Activated effector memory CD4-positive, alpha-beta T cell treated with anti-CD3 and anti-CD28 coated beads, Interleukin-2, amount 50 U/mL, for 16 hours (primary cell): ENCODE results near the gene CBARP.

ENCODE experiments used
- DNase-seq: peaks from one replicate; pipeline ENCODE4 v3.0.0-alpha.2; 2020

CBARP gene

DNA sequence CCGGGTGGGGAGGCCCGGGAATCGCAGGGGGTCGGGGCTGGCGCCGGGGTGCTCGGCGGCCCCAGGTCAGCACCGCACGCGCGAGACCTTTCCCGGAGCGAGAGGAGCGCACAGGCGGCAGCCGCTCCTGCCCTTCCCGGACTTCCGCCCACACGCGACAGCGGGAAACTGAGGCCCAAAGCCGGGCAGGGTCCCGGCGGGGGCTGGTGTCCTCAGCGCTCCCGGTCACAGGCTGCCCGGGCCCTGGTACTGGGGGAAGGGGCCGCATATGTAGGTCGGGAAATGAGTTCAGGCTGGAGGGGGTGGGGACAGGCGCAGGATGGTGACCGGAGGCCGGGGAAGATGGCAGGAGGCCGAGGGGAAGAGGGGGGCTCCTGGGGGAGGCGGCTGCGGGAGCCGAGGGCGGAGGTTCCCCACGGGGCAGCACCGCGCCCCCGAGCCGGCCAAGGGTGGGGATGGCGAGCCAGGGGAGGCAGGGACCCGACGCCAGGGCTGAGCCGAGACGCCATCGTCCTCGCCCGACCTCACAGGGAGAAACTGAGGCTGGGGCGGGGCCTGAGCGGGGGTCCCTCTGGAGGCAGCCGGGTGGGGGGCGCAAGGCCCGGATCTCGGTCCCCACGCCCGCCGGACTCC lies 662 bp downstream of the CBARP start:
- no peak for DNase-seq

DNA sequence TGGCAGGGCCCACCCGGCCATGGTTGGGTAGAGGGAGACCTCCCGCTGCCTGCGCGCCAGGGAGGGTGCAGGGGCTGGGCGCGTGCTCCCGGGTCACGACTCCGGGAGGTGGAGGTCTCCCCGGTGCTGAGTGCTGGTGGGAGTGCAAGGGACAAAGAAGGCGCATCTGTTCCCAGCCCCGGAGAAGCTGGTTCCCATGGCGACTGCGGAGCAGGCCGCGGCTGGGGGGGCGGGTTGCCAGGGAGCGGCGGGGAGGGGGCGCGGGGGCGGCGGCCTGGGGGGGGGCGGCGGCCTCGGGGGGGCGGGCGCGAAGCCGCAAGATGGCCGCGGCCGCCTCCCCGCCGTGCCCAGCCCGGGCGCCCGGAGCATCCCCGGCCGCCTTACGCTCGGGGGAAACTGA lies 1.2 kb downstream of the CBARP start:
- DNase-seq: no peak

DNA sequence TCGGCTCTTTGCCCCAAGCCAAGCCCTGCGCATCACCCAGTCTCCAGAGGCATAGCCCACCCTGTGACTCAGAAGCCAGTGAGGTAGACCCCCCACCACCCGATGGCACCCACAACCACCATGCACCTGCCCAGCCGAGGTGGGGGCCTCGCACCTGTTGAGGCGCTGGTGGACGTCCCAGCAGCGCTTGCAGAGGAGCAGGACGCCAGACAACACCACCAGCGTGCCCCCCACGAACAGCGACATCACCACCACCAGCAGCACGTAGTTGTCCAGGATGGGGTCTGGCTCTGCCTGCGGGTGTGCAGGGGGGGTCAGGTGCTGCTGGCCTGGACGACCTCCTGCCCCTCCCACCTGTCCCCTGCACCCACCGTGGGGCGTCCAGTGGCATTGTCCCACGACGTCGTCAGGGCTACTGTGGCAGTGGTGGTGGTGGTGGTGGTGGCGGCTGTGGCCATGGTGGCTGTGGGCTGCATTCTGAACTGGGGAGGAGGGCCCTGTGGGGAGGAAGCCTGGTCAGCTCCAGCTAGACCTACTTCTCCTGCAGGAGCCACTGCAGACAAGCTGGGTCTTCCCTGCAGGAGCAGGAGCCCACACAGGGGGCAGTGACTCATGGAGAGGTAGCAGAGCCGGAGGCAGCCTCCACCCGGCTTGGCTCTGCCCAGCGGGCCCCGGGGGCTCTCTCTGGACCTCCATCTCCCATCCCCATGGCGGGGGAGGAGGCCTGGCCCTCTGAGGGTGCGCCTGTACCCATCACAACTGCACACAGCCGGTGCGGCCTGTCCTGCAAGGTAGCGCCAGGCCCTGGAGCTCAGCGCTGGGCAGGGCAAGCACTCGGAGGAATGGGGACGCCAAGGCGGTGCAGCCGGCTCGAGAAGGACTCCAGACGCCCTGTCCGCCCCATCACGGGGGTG lies 1.9 kb downstream of the CBARP start:
- no peak for DNase-seq

DNA sequence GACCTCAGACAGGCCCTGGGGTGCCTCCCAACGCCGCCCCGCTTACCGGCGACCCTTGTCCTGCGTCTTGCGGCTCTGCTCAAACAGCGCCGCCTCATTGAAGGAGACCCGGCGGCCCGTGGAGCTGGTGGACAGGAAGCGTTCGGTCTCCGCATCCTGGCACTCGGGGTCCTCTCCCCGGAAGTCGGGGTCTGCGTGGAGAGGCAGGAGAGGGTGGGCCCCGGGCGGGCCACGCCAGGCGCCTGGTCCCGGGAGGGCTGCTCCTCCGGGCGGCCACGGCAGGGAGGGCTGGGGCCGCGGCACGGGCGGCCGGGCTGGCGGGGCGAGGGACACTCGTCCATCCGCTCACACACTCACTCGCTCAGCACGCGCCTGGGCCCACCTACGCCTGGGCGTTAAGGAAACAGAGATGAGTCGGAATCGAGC lies 2.8 kb downstream of the CBARP start:
- no peak for DNase-seq

DNA sequence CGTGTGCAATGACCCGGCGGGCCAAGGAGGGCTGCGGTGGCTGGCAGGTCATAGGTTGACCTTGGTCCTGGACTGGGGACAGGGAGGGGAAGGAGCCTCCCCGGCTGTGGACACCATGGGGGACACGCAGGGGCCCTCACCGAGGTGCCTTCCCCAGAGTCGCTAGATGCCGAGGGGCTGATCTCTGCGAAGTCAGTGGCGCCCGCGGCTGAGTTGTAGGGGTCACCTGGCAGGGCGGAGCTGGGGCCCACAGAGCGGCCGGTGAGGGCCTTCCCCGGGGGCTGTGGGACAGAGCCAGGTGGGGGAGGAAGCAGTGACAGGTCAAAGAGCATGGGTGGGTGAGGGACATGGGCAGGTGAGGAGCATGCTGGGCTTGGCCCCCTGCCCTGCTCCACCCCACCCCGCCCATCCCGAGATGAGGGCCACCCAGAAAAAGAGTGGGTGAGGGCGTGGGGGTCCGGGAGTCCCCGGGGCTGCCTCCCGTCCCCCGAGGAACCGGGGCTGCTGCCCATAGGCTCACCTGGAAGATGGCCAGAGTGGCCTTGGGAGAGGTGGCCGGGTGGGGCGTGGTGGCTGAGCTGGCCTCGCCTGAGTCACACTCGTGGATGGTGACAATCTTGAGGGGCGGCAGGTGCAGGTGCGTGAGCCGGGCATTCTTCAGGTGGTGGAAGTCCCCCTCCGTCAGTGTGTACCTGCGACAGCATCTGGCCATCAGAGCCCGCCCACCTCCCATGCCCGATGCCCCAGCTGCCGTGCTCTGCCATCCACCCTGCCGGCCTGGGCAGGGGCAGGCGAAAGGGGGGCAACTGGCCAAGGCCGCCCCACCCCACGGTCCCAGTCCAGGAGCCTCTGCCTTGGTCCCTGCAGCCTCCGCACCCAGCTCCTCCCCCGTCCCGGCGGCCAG lies 3.5 kb downstream of the CBARP start:
- DNase-seq: no peak

DNA sequence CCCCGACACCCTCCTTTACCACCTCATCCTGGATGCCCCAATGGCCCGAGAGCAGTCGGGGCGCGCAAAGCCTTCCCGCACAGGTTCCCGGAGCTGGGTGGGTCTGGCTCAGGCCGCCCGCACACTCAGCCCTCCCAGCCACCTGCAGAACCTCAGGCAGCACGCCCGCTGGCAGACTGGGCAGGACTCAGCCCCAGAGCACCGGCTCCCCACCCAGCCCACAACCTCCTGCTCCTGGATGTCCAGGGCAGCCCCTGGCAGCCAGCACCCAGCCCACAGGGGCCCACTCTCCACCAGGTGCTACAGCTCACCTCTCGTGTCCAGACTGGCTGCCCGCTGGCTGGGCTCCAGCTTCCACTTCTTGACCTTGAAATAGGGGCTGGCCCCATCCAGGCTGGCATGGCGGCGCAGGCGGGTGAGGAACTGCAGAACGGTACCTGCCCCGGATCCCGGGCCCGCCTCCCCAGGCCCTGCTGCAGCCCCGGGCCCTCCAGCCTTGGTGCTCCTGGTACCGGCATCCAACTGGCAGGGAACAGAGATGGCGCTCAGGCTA lies 4.6 kb downstream of the CBARP start:
- DNase-seq: no peak

DNA sequence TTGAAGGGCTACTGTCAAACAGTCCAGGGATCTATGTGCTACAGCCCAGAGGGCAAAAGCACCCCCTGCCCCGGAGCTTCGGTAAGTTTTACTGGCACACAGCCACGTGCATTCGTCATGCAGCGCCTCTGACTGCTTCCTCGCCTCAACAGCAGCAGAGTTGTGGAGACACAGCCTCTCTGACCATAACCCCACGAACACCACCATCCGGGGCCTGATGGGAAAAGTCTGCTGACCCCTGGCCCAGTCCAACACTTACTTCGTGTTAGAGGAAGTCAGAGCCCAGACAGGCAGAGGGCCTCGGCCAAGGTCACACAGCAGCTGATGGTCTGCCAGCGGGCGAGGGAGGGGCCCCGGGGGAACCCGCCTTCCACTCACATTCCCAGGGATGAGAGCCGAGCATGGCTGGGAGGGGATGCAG lies 5.1 kb downstream of the CBARP start:
- DNase-seq: no peak

DNA sequence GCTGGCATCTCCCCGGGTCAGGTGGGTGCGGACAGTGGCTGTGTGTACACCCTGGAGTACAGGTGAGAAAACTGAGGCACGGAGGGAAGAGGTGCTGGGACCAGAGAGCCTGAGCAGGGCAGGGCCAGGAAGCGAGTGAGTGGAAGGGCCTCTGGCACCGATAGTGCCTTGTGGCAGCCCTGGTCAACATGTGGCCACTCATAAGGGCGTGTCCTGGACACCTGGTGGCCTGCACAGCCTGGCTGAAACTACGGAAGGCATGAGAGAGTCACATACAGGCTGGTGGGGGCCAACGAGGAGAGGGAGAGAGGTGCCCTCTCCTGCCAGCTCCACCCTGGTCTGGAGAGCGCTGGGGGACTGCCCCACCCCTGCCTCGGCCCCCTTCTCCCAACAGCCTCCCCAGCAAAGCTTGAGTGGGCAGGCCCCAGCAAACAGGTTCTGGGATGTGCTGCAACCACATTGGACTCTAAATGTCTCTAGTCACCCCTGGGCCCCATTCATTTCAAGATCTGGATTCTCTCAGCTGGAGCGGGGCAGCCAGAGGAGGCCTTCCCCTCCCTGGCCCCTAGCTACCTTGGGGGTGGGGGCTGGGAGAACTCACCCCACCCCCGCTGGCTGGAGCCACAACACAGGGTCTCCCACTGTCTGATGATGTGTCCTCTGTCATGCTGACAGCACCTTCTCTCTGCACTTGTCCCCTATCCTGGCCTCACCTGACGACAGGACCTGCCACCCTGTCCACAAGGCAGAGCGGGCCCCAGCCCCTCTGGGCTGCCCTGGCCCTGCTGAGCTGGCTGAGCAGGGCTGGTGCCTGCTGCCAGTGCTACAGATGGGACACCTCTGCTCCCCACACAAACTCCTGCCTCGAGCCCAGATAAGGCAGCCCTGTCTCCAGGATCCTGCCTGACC lies 5.8 kb downstream of the CBARP start:
- DNase-seq: no peak

DNA sequence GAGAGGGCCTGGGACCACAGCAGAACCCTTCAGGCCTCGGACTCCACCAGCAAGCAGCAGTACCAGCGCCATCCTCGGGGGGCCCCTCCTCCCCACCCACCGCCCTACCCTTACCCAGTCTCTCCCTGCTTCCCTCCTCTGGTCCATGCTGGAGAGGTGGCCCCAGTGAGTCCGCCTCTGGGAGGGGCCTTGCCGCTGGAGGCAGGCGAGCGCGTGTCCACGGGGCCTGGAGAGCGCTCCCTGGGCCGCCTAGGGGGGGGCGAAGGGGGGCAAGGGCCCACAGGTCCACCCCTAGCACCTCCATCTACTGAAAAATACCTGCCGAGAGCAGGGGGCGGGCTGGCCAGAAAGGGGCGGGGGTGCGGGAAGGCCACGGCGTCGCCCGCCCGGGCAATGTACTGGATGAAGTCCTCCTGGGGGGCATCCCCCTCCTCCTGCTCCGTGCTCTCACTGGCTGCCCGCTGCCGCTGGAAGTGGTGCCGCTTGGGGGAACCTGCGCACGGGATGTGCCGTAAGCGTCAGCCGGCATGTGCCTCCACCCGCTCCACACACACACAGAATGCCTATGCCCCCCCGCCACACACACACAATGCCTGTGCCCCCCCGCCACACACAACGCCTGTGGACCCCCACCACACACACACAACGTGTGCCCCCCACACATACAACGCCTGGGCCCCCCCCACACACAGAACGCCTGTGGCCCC lies 6.9 kb downstream of the CBARP start:
- DNase-seq: no peak

DNA sequence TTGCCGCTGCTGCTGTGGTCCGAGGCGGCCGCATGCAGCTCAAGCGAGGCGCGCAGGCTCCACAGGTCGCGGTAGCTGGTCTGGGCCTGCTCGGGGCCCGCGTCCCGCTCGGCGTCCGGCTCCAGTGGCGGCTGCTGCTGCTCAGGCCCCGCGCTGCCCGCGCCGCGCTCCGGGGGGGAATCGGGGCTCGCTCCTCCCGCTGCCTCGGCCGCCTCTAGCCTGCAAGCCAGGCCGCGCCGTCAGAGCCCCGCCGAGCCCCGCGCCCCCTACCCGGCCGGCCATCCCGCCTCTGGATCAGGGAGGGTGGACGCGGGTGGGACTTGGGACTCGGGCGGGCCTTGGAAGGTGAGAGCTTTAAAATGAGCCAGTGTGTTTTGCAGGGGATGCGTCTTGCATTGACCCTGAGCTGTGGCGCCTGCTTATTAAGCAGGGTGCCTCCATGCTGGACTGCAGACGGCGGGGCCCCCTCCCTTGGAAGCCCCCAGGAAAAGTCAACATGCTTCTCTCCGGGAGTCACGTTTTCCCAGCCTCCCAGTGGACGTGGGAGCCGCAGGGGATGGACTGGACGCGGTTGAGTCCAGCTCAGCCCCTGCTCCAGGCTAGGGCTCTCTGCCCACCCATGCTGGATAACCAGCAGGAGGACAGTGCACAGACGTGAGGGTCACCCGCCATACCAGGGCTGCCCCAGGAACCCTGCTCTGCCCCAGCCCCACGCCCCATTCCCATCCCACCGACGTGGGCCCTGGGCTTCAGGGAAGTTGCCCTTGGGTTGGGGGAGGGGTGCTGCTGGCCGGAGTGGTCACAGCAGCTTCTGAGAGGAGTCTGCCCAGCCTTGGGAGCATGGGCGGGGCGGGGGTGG lies 7.7 kb downstream of the CBARP start:
- DNase-seq: no peak

DNA sequence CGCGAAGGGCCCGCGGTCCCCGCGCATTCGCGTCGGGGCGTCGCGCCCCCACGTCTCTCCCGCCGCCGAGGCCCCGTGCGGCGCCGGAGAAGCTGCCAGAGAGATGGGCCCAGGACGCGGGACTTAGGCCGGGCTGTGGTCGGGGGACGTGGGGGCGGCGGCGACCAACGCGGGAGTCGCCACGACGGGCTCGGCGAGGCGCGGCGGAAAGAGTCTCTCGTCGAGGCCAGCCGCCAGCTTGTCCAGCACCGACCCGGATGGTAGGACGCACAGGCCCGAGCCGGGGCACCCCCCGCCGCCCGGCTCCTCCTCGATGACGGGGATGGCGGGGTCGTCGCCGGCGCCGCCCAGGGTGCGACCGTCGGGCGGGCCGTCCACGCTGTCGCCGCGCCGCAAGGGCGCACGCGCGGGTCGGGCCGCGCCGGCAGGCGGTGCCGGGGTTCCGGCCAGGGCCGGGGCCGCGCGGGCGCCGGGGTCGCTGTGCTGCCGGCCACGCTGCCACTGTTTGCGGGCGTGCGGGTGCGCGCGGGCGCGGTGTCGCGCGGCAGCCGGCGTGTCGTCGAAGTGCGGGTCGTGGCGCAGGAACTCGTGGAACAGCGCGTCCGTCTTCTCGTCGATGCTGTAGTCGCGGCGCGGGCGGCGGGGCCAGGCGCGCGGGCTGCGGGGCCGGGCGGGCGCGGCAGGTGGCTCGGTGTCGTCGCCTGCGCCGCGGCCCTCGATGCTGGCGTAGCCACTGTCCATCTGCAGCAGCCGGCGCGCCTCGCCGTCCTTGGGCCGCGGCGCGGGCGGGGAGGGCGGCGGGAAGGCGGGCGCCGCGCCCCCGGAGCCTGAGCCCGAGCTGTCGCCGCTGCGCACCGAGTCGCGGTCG lies 8.5 kb downstream of the CBARP start:
- DNase-seq: no peak

DNA sequence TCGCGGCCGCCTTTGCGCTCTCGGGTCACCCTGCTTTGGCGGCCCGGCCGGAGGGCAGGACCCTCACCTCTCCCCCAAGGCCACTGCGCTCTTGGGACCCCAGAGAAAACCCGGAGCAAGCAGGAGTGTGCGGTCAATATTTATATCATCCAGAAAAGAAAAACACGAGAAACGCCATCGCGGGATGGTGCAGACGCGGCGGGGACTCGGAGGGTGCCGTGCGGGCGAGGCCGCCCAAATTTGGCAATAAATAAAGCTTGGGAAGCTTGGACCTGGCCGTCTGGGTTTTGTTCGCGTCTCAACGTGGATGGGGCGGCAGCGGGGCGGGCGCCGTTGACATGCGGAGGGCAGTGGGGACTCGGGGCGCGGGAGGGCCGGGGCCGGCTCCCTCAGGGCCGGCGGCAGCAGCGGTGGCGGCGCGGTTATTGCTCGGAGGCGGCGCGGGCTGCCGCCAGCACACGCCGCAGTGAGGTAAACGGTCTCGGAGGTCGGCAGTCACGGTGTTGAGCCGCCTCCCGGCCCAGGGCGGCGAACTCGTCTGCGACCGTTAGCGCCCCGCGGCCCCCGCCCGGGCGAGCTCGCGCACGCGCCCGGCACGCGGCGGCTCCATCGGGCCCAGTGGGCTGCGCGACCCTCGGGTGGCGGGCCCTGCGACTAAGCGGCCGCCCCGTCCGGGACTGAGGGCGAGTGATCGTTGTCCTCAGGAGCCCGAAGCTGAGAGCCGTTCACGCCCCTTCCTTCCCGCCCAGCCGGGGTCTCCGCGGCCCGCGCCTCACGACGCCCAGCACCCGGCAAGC lies 9.4 kb downstream of the CBARP start:
- no peak for DNase-seq

DNA sequence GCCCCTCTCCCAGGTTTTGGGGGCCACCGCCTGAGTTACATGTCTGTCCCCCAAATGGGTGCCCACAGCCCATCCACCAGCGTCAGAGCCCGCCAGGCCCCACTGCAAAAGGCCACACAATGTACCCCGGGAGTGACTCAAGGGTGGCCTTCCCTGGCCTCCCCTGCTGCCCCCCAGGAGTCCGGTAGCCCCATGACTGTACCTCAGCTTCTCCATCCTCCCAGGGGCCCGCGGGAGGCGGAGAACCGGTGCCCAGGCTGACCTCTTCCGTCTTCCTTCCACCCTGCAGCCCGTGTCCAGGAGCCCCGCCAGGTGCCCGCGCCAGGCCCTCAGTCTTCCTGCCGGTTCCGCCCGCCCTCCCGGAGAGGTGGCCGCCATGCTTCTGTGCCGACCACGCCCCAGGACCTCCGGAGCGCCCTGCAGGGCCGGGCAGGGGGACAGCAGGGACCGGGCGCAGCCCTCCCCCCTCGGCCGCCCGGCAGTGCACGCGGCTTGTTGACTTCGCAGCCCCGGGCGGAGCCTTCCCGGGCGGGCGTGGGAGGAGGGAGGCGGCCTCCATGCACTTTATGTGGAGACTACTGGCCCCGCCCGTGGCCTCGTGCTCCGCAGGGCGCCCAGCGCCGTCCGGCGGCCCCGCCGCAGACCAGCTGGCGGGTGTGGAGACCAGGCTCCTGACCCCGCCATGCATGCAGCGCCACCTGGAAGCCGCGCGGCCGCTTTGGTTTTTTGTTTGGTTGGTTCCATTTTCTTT lies 10.3 kb downstream of the CBARP start:
- no peak for DNase-seq

DNA sequence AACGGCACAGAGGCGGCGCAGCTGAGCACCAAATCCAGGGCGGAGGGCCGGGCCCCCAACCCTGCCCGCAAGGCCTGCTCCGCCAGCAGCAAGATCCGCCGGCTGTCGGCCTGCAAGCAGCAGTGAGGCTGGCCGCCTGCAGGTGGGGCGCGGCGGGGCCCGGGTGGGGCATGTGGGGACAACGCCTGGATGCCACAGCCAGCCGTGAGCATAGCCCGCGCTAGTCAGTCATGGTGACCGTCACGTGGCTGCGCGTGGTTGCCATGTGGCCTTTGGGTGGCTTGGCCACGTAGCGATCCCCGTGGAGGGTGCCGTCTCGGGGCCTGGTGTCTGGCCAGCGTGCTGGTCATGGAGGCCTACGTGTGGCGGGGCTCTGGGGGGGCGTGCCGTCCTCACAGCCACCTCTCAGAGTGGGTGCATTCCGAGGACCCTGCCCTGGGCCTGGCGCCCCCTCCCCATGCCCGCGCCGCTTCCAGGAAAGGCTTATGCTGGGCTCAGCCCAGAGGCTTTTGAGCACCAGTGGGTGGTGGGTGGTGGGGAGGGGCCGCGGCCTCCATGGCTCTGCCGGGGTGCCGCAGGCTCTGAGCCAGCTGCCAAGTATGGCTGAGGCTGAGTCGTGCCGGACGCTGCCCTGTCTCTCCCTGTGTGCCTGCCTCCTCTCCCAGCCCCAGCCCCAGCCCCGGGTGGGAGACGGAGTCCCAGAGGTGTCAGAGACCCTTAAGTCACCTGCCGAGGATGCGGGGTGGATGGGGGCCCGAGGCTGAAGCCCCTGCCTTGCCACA lies 11.1 kb downstream of the CBARP start:
- DNase-seq: no peak

DNA sequence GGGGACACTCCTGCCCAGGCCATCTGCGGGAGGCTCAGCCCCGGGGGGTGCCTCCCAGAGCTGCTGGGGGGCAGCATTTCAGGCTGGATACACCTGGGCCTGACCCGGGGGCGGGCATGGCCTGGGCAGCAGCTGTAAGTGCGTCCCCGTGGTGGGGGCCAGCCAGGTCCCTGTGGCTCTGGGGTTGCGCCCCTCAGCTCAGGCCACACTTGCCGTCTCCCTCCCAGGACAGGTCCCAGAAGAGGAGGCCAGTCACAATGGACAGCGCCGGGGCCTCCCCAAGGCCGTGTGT lies 11.6 kb downstream of the CBARP start:
- DNase-seq: no peak

DNA sequence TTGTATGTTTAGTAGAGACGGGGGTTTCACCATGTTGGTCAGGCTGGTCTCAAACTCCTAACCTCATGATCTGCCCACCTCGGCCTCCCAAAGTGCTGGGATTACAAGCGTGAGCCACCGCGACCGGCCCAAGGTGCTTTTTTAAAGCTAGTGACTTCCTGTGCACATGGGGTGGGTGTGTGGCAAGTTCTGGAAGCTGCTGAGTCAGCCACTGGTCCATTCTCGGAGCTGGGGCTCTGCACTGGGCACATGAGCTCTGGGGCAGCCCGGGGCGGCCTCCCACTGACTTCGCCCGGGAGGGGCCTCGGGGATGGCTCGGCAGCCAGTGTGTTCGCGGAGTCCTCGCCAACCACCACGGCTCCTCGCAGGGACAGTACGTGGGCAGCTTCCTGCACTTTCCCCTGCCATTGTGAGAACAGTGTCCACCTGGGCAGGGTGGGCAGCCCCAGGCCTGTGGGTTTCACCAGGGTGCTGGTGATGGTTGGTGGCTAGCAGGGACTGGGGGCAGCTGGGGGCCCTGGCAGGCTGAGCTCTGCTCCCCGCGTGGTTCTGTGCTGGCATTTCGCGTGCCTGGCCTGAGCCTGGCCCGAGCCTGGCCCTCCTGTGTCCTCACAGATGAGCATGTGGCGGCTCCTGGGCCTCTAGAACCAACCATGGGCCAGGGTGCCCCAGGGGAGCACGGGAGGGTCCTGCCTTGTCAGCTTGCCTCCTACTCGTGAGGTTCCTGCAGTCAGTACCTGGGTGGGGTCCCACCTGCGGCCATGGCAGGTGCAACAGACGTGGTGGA lies 12.2 kb downstream of the CBARP start:
- no peak for DNase-seq
